ENCODE measurements around the gene PADI3.

DNA sequence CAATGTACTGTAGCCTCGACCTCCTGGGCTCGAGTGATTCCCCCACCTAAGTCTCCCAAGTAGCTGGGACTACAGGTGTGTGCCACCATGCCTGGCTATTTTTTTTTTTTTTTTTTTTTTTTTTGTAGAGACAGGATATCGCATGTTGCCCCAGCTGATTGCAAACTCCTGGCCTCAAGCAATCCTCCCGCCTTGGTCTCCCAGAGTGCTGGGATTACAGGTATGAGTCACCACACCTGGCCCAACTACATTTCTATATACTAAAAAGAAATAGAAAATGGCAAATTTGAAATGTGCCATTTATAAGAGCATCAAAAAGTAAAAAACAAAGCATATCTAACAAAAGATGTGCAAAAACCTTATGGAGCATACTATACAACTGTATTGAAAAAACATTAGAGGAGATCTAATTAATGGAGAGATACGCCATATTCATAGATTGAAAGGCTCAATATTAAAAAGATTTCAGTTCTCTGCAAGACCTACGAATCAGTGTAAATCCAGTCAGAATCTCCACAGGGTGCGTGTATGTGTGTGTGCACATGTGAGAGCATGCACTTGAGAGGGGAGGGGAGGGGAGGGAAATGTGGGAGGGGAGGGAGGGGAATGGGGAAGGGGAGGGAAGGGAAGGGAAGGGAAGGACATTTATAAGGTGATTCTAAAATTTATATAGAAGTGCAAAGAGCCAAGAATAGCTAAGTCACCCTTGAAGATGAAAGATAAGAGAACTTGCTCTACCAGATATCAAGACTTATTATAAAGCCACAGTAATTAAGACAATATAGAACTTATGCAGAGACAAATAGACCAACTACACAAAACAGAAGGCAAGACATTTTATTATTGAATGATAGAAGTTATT is 43.6 kb downstream of the PADI3 start:
- TF ChIP-seq CTCF (IDR thresholded peaks at IDR 0.05) (no peak), POLR2AphosphoS5 (IDR thresholded peaks at IDR 0.05) (no peak), POLR2A (IDR thresholded peaks at IDR 0.05) (no peak)
